SU-DHL-6 (cell line): ENCODE results near the gene AHCY.

Source experiments
- H2AFZ ChIP-seq: fragments of 200-600 bp; sonication (generic); 2 replicates; pipeline ENCODE4 v1.6.1; 2014; ENCODE audit warnings: low read depth, mild to moderate bottlenecking, moderate library complexity, mixed read lengths, antibody characterized with exemption, low read length; ENCODE audit not compliant: severe bottlenecking
- H3F3A ChIP-seq: fragments of 200-600 bp; shearing (Covaris generic); 2 replicates; pipeline ENCODE4 v1.6.0; 2016; ENCODE audit warnings: antibody characterized with exemption, mild to moderate bottlenecking; ENCODE audit not compliant: insufficient read depth
- H3K27ac ChIP-seq: fragments of 200-600 bp; sonication (generic); 2 replicates; pipeline ENCODE4 v1.5.1; 2016; ENCODE audit warnings: low read depth, mild to moderate bottlenecking, low read length, moderate library complexity, mixed read lengths
- H3K27me3 ChIP-seq: fragments of 200-600 bp; sonication (generic), shearing (Covaris generic); 2 replicates; pipeline ENCODE4 v1.6.0; 2014; ENCODE audit warnings: mild to moderate bottlenecking, low read length
- H3K36me3 ChIP-seq: fragments of 200-600 bp; sonication (generic); 2 replicates; pipeline ENCODE4 v1.6.1; 2014; ENCODE audit warnings: mild to moderate bottlenecking, low read length, mixed read lengths
- H3K4me2 ChIP-seq: fragments of 300-600, 200-600 bp; shearing (Covaris generic), sonication (generic); 2 replicates; pipeline ENCODE4 v1.6.0; 2014; ENCODE audit warnings: low read length, low read depth, mild to moderate bottlenecking; ENCODE audit not compliant: poor library complexity, severe bottlenecking
- H3K4me3 ChIP-seq: fragments of 200-600 bp; sonication (generic); 2 replicates; pipeline ENCODE4 v1.5.1; 2014; ENCODE audit warnings: antibody characterized with exemption, low read length, mild to moderate bottlenecking, mixed read lengths; ENCODE audit not compliant: insufficient read depth, poor library complexity, severe bottlenecking
- H3K79me2 ChIP-seq: fragments of 200-600 bp; sonication (generic); 2 replicates; pipeline ENCODE4 v1.6.1; 2014; ENCODE audit warnings: mild to moderate bottlenecking, low read length, moderate library complexity; ENCODE audit not compliant: insufficient read depth
- H3K9ac ChIP-seq: fragments of 200-600 bp; sonication (generic); 2 replicates; pipeline ENCODE4 v1.7.0; 2014; ENCODE audit warnings: mild to moderate bottlenecking, low read length
- H3K9me2 ChIP-seq: fragments of 200-600 bp; sonication (generic); replicated peaks from 2 replicates; pipeline ENCODE4 v1.6.1; 2014; ENCODE audit warnings: low read length; ENCODE audit not compliant: insufficient read depth
- H3K9me3 ChIP-seq: fragments of 200-600 bp; sonication (generic); 2 replicates; pipeline ENCODE4 v1.6.1; 2014; ENCODE audit warnings: low read length, mixed read lengths; ENCODE audit not compliant: insufficient read depth
- H4K20me1 ChIP-seq: fragments of 200-600 bp; sonication (generic); 2 replicates; pipeline ENCODE4 v1.6.1; 2014; ENCODE audit warnings: low read depth, mild to moderate bottlenecking, antibody characterized with exemption, low read length, moderate library complexity, mixed read lengths
- CTCF ChIP-seq: fragments of 200-600 bp; sonication (generic); IDR thresholded peaks from one replicate; pipeline ENCODE4 v1.5.1; 2017; ENCODE audit warnings: antibody characterized with exemption, mild to moderate bottlenecking, low read length, moderate library complexity; ENCODE audit not compliant: insufficient read depth, poor library complexity, severe bottlenecking
- EZH2phosphoT487 ChIP-seq: fragments of 200-600 bp; sonication (generic), shearing (Covaris generic); conservative IDR thresholded peaks from 2 replicates; pipeline ENCODE4 v1.6.1; 2018; ENCODE audit warnings: mild to moderate bottlenecking, antibody characterized with exemption, low read length, moderate library complexity, mixed read lengths

AHCY gene

GRCh38 chr20:34293589-34293988 lies 9.6 kb downstream of the AHCY start:
- no peaks in the 10 kb centered on the region for H3K9me3 ChIP-seq
- H3K4me2 ChIP-seq = no peak overlapping the region
- no peaks in the 10 kb centered on the region for H3K27me3 ChIP-seq
- H3K4me3 ChIP-seq = no peak overlapping the region
- H3K36me3 ChIP-seq = no peaks in the 10 kb centered on the region
- TF ChIP-seq EZH2phosphoT487 (no peak), CTCF (no peak)
- H2AFZ ChIP-seq = no peak overlapping the region
- H4K20me1 ChIP-seq = no peaks in the 10 kb centered on the region; the same call in 1 of the 2 replicates
- H3K9me2 ChIP-seq = no peaks in the 10 kb centered on the region
- no peaks in the 10 kb centered on the region for H3F3A ChIP-seq
- H3K9ac ChIP-seq = no peak overlapping the region
- H3K27ac ChIP-seq = no peak overlapping the region
- H3K79me2 ChIP-seq = peaks cover 36% of the 10 kb centered on the region

GRCh38 chr20:34293119-34293518 lies 10.0 kb downstream of the AHCY start:
- Histone ChIP-seq H4K20me1 (no peaks in the 10 kb centered on the region; the same call in 1 of the 2 replicates), H3K36me3 (no peaks in the 10 kb centered on the region), H2AFZ (no peak overlapping the region), H3K27me3 (no peaks in the 10 kb centered on the region), H3K9me3 (no peaks in the 10 kb centered on the region), H3K79me2 (peaks cover 34% of the 10 kb centered on the region), H3K4me3 (no peak overlapping the region), H3F3A (no peaks in the 10 kb centered on the region), H3K4me2 (no peak overlapping the region), H3K9ac (no peak overlapping the region), H3K9me2 (no peaks in the 10 kb centered on the region), H3K27ac (no peak overlapping the region)
- TF ChIP-seq EZH2phosphoT487 (no peak), CTCF (no peak)

- no peak overlapping the region for H3K4me2 ChIP-seq
- TF ChIP-seq CTCF (no peak), EZH2phosphoT487 (no peak)
- H4K20me1 ChIP-seq = no peaks in the 10 kb centered on the region; the same call in 1 of the 2 replicates
- H3K9me3 ChIP-seq = no peaks in the 10 kb centered on the region
- no peak overlapping the region for H3K27ac ChIP-seq
- no peak overlapping the region for H3K9ac ChIP-seq
- H3K9me2 ChIP-seq = no peaks in the 10 kb centered on the region
- peaks cover 31% of the 10 kb centered on the region for H3K79me2 ChIP-seq
- no peaks in the 10 kb centered on the region for H3F3A ChIP-seq
- no peak overlapping the region for H3K4me3 ChIP-seq
- H2AFZ ChIP-seq = no peak overlapping the region
- H3K27me3 ChIP-seq = no peaks in the 10 kb centered on the region
- H3K36me3 ChIP-seq = no peaks in the 10 kb centered on the region
Observed at GRCh38 chr20:34292496-34292895, 10.7 kb downstream of the AHCY start.
